Astrocyte (in vitro differentiated cells and primary cell): ENCODE results near the gene BHLHE23.

Experiments used
- EZH2 ChIP-seq: IDR thresholded peaks from 2 replicates; pipeline ENCODE4 v1.6.1; 2012; ENCODE audit warnings: mild to moderate bottlenecking, low read length, inconsistent platforms; ENCODE audit not compliant: insufficient read depth
- TF ChIP-seq, protein P1 (sequence below): IDR thresholded peaks from 2 replicates; pipeline ENCODE4 v1.5.1; 2011; ENCODE audit warnings: low read depth, mild to moderate bottlenecking, inconsistent platforms, low read length, moderate library complexity; ENCODE audit not compliant: insufficient read depth

DNA sequence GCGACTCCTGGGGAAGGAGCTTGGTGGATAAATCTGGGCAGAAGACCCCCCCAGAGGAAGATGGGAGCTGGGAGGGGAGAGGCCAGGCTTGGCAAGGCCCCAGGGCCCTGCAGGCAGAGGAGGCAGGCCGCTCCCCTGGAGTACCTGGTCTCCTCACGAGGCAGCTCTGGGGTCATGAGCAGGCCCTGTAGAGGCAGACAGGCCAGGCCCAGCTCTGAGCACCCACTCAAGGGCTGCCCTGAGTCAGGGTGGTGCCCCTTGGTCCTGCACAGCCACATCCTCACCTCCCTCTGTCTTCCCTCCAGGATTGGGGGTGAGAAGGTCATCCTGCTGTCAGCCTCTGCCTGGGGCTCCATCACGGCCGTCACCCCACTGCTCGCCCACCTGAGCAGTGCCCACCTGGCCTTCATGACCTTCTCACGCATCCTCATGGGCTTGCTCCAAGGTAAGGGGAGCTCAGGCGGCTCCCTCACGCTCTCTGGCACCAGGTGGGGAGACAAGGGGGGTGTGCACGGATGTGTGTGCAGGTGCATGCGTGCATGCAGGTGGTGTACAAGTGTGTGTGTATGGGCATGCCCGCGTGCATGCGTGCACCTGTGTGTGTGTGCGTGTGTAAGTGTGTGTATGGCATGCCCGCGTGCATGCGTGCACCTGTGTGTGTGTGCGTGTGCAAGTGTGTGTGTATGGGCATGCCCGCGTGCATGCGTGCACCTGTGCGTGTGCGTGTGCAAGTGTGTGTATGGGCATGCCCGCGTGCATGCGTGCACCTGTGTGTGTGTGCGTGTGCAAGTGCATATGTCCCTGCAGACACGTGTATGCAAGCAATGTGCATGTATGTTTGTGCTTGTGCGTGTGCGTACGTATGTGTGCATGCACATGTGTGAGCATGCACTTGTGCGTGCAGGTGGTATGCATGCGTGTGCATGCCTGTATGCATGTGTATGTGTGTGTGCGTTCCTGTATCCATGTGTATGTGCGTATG lies 49.3 kb downstream of the BHLHE23 start:
- TF ChIP-seq, protein P1, sequence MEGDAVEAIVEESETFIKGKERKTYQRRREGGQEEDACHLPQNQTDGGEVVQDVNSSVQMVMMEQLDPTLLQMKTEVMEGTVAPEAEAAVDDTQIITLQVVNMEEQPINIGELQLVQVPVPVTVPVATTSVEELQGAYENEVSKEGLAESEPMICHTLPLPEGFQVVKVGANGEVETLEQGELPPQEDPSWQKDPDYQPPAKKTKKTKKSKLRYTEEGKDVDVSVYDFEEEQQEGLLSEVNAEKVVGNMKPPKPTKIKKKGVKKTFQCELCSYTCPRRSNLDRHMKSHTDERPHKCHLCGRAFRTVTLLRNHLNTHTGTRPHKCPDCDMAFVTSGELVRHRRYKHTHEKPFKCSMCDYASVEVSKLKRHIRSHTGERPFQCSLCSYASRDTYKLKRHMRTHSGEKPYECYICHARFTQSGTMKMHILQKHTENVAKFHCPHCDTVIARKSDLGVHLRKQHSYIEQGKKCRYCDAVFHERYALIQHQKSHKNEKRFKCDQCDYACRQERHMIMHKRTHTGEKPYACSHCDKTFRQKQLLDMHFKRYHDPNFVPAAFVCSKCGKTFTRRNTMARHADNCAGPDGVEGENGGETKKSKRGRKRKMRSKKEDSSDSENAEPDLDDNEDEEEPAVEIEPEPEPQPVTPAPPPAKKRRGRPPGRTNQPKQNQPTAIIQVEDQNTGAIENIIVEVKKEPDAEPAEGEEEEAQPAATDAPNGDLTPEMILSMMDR, result no peak
- no peak for TF ChIP-seq EZH2
